ENCODE results near the gene NEK9.

NEK9 gene

DNA sequence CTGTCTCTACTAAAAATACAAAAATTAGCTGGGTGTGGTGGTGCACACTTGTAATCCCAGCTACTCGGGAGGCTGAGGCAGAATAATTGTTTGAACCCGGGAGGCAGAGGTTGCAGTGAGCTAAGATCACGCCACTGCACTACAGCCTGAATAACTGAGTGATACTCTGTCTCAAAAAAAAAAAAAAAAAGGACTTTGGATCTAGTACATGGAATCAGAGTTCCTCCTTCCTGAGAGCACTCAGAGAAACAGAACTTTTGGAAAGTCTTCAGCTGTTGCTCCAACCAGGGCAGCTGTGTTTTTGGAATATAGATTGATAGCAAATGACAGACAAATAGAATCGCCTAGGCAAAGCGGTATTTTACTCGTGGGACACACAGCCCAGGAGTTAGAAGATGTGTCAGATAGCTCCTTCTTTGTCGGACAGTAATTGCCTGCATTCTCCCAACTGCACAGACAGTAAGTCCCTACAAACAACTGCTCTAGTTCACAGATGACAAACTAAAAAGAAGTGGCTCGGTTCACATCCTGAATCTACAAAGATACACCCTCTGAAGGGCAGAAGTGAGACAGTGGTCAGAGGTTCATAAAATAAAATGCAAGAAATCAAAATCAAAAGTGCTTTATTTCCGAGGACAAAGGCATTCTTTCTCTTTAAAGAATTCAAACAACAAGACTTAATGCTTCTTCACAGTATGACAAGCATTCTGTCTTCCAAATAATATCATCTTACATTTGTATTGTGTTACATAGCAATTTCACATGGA, 17.1 kb upstream of the NEK9 start:
- peaks cover 33% of the 10 kb centered on the region for H3K36me3 ChIP-seq (ENCODE audit: control insufficient read depth, insufficient read depth, low read length)
- 90 to 95% methylated on average over 6 to 7 of the region's 9 CpGs for WGBS, 2 experiments (ENCODE audit: insufficient coverage in 2 of 2)
- H3K27ac ChIP-seq (ENCODE audit: low read depth, low read length, severe bottlenecking), result no peak overlapping the region
- H3K4me3 ChIP-seq (ENCODE audit: extremely low read depth, insufficient read depth, low read length, poor library complexity, severe bottlenecking), result no peak overlapping the region
- no peaks in the 10 kb centered on the region for H3K9me3 ChIP-seq (ENCODE audit: control insufficient read depth, low read length)
- peaks cover 31% of the 10 kb centered on the region for H3K4me1 ChIP-seq (ENCODE audit: control insufficient read depth, insufficient read depth, low read length, poor library complexity, severe bottlenecking)

GRCh38 chr14:75142494-75142893, 15.6 kb upstream of the NEK9 start:
- peaks cover 36% of the 10 kb centered on the region for H3K36me3 ChIP-seq (ENCODE audit: control insufficient read depth, insufficient read depth, low read length)
- WGBS, 2 experiments (ENCODE audit: insufficient coverage in 2 of 2), result no CpG with 5 or more reads among the region's 1 CpG
- H3K4me1 ChIP-seq (ENCODE audit: control insufficient read depth, insufficient read depth, low read length, poor library complexity, severe bottlenecking), result peaks cover 20% of the 10 kb centered on the region
- no peaks in the 10 kb centered on the region for H3K9me3 ChIP-seq (ENCODE audit: control insufficient read depth, low read length)
- no peak overlapping the region for H3K4me3 ChIP-seq (ENCODE audit: extremely low read depth, insufficient read depth, low read length, poor library complexity, severe bottlenecking)
- peak overlapping the region; percentile 29 for H3K27ac ChIP-seq (ENCODE audit: low read depth, low read length, severe bottlenecking)

GRCh38 chr14:75141967-75142366, 15.1 kb upstream of the NEK9 start:
- Histone ChIP-seq H3K36me3 (ENCODE audit: control insufficient read depth, insufficient read depth, low read length) (peaks cover 36% of the 10 kb centered on the region), H3K9me3 (ENCODE audit: control insufficient read depth, low read length) (no peaks in the 10 kb centered on the region), H3K4me3 (ENCODE audit: extremely low read depth, insufficient read depth, low read length, poor library complexity, severe bottlenecking) (no peak overlapping the region), H3K4me1 (ENCODE audit: control insufficient read depth, insufficient read depth, low read length, poor library complexity, severe bottlenecking) (peaks cover 16% of the 10 kb centered on the region), H3K27ac (ENCODE audit: low read depth, low read length, severe bottlenecking) (no peak overlapping the region)

- H3K36me3 ChIP-seq (ENCODE audit: control insufficient read depth, insufficient read depth, low read length), result peaks cover 42% of the 10 kb centered on the region
- H3K9me3 ChIP-seq (ENCODE audit: control insufficient read depth, low read length), result no peaks in the 10 kb centered on the region
- H3K27ac ChIP-seq (ENCODE audit: low read depth, low read length, severe bottlenecking), result no peak overlapping the region
- peaks cover 10% of the 10 kb centered on the region for H3K4me1 ChIP-seq (ENCODE audit: control insufficient read depth, insufficient read depth, low read length, poor library complexity, severe bottlenecking)
- WGBS, 2 experiments (ENCODE audit: insufficient coverage in 2 of 2), result 90 to 94% methylated on average over 2 of the region's 2 CpGs
- H3K4me3 ChIP-seq (ENCODE audit: extremely low read depth, insufficient read depth, low read length, poor library complexity, severe bottlenecking), result no peak overlapping the region
Measured at GRCh38 chr14:75141062-75141461, 14.2 kb upstream of the NEK9 start.

- no peak overlapping the region for H3K4me3 ChIP-seq (ENCODE audit: extremely low read depth, insufficient read depth, low read length, poor library complexity, severe bottlenecking)
- H3K27ac ChIP-seq (ENCODE audit: low read depth, low read length, severe bottlenecking), result no peak overlapping the region
- H3K4me1 ChIP-seq (ENCODE audit: control insufficient read depth, insufficient read depth, low read length, poor library complexity, severe bottlenecking), result peaks cover 5% of the 10 kb centered on the region
- WGBS, 2 experiments (ENCODE audit: insufficient coverage in 2 of 2), result no CpG with 5 or more reads among the region's 2 CpGs
- no peaks in the 10 kb centered on the region for H3K9me3 ChIP-seq (ENCODE audit: control insufficient read depth, low read length)
- H3K36me3 ChIP-seq (ENCODE audit: control insufficient read depth, insufficient read depth, low read length), result peaks cover 43% of the 10 kb centered on the region
Measured at GRCh38 chr14:75140620-75141019, 13.8 kb upstream of the NEK9 start.

DNA sequence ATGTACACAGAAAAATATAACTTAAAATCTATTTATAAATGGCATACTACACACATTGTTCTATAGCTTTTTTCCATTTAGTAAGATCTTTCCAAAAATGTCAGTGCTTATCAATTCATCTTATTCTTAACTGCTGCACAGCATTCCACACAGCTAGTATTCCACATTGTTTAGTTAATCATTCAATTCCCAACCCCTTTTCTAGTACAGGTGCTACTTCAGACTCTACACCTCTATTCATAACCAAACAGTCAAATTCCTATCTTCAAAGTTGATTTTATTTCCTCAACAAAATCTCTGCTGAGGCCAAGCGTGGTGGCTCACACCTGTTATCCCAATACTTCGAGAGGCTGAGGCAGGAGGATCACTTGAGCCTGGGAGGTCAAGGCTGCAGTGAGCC, 12.3 kb upstream of the NEK9 start:
- H3K36me3 ChIP-seq (ENCODE audit: control insufficient read depth, insufficient read depth, low read length), result peaks cover 43% of the 10 kb centered on the region
- no peak overlapping the region for H3K4me3 ChIP-seq (ENCODE audit: extremely low read depth, insufficient read depth, low read length, poor library complexity, severe bottlenecking)
- no peaks in the 10 kb centered on the region for H3K9me3 ChIP-seq (ENCODE audit: control insufficient read depth, low read length)
- H3K27ac ChIP-seq (ENCODE audit: low read depth, low read length, severe bottlenecking), result no peak overlapping the region
- H3K4me1 ChIP-seq (ENCODE audit: control insufficient read depth, insufficient read depth, low read length, poor library complexity, severe bottlenecking), result no peaks in the 10 kb centered on the region
- 95 to 100% methylated on average over 2 of the region's 2 CpGs for WGBS, 2 experiments (ENCODE audit: insufficient coverage in 2 of 2)

GRCh38 chr14:75138492-75138891, 11.6 kb upstream of the NEK9 start:
- H3K4me1 ChIP-seq (ENCODE audit: control insufficient read depth, insufficient read depth, low read length, poor library complexity, severe bottlenecking), result no peaks in the 10 kb centered on the region
- no peaks in the 10 kb centered on the region for H3K9me3 ChIP-seq (ENCODE audit: control insufficient read depth, low read length)
- no peak overlapping the region for H3K4me3 ChIP-seq (ENCODE audit: extremely low read depth, insufficient read depth, low read length, poor library complexity, severe bottlenecking)
- WGBS, 2 experiments (ENCODE audit: insufficient coverage in 2 of 2), result no CpG with 5 or more reads among the region's 1 CpG
- H3K36me3 ChIP-seq (ENCODE audit: control insufficient read depth, insufficient read depth, low read length), result peaks cover 47% of the 10 kb centered on the region
- no peak overlapping the region for H3K27ac ChIP-seq (ENCODE audit: low read depth, low read length, severe bottlenecking)

DNA sequence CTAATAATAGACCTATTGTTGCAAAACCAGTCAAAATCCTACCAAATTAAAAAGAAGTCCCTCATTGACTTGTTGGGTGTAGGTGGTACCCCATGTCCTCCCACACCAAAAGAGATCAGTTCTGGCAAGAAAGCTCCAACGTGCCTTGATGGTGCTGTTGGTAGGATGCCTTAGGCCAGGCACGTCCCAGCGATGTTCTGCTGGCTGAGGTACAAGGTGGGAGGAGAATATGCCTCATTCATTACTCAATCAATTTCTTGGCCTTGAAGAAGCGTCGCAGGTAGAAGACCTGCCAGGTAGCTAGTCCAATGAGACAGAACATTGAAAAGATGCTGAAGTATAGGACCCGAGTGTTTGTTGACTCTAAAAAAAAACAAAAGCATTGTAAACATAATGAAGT, 7.8 kb upstream of the NEK9 start:
- Histone ChIP-seq H3K27ac (ENCODE audit: low read depth, low read length, severe bottlenecking) (no peak overlapping the region), H3K4me1 (ENCODE audit: control insufficient read depth, insufficient read depth, low read length, poor library complexity, severe bottlenecking) (no peaks in the 10 kb centered on the region), H3K4me3 (ENCODE audit: extremely low read depth, insufficient read depth, low read length, poor library complexity, severe bottlenecking) (no peak overlapping the region), H3K9me3 (ENCODE audit: control insufficient read depth, low read length) (no peaks in the 10 kb centered on the region), H3K36me3 (ENCODE audit: control insufficient read depth, insufficient read depth, low read length) (peaks cover 58% of the 10 kb centered on the region)
- WGBS, 2 experiments (ENCODE audit: insufficient coverage in 2 of 2), result 100% methylated on average over 1 to 3 of the region's 6 CpGs

DNA sequence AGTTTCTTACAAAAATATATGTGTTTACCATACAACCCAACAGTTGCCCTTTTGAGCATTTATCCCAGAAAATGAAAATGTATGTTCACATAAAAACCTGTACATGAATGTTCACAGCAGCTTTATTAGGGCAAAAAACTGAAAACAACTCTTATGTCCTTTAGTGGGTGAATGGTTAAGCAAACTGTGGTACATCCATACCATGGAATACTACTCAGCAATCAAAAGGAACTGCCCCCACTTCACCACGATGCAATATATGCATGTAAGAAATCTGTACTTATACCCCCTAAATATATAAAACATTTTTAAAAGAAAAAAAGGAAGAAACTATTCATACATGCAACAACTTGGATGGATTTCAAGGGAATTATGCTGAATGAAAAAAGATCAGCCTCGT, 6.7 kb upstream of the NEK9 start:
- no peak overlapping the region for H3K27ac ChIP-seq (ENCODE audit: low read depth, low read length, severe bottlenecking)
- no CpG with 5 or more reads among the region's 2 CpGs for WGBS, 2 experiments (ENCODE audit: insufficient coverage in 2 of 2)
- peaks cover 58% of the 10 kb centered on the region for H3K36me3 ChIP-seq (ENCODE audit: control insufficient read depth, insufficient read depth, low read length)
- H3K4me1 ChIP-seq (ENCODE audit: control insufficient read depth, insufficient read depth, low read length, poor library complexity, severe bottlenecking), result no peaks in the 10 kb centered on the region
- no peaks in the 10 kb centered on the region for H3K9me3 ChIP-seq (ENCODE audit: control insufficient read depth, low read length)
- no peak overlapping the region for H3K4me3 ChIP-seq (ENCODE audit: extremely low read depth, insufficient read depth, low read length, poor library complexity, severe bottlenecking)

- 20% methylated on average over 2 of the region's 4 CpGs; no CpG with 5 or more reads in 1 of the 2 experiments for WGBS, 2 experiments (ENCODE audit: insufficient coverage in 2 of 2)
- Histone ChIP-seq H3K27ac (ENCODE audit: low read depth, low read length, severe bottlenecking) (no peak overlapping the region), H3K9me3 (ENCODE audit: control insufficient read depth, low read length) (no peaks in the 10 kb centered on the region), H3K4me3 (ENCODE audit: extremely low read depth, insufficient read depth, low read length, poor library complexity, severe bottlenecking) (no peak overlapping the region), H3K4me1 (ENCODE audit: control insufficient read depth, insufficient read depth, low read length, poor library complexity, severe bottlenecking) (no peaks in the 10 kb centered on the region), H3K36me3 (ENCODE audit: control insufficient read depth, insufficient read depth, low read length) (peaks cover 62% of the 10 kb centered on the region)
Measured at GRCh38 chr14:75132382-75133086, 5.7 kb upstream of the NEK9 start.

DNA sequence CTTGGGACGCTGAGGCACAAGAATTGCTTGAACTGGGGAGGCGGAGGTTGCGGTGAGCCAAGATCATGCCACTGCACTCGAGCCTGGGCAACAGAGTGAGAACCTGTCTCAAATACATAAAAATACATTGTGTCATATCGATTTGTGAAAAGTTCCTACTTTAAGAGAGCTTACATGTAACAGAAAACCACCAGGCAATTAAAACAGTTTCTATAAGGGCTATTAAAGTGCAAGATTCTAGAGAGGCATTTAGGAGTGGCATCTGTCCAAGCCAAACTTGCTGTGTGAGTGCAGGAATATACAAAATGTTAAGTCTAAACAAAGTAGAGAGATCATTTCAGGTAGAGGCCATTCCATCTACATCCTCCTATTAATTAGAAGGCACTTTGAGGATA, 1.7 kb upstream of the NEK9 start:
- H3K4me3 ChIP-seq (ENCODE audit: extremely low read depth, insufficient read depth, low read length, poor library complexity, severe bottlenecking), result no peak overlapping the region
- H3K9me3 ChIP-seq (ENCODE audit: control insufficient read depth, low read length), result no peaks in the 10 kb centered on the region
- 85 to 86% methylated on average over 3 of the region's 5 CpGs for whole genome bisulfite sequencing, 2 experiments (ENCODE audit: insufficient coverage in 2 of 2)
- peaks cover 35% of the 10 kb centered on the region for H3K36me3 ChIP-seq (ENCODE audit: control insufficient read depth, insufficient read depth, low read length)
- peaks cover 19% of the 10 kb centered on the region for H3K4me1 ChIP-seq (ENCODE audit: control insufficient read depth, insufficient read depth, low read length, poor library complexity, severe bottlenecking)
- no peak overlapping the region for H3K27ac ChIP-seq (ENCODE audit: low read depth, low read length, severe bottlenecking)

Measured in mesodermal cell (in vitro differentiated cells).